IMR-90 (cell line): ENCODE results near the gene CCDC116.

Experiments used
- POLR2A ChIP-seq: IDR thresholded peaks from 2 replicates; pipeline ENCODE4 v1.6.1; 2012; ENCODE audit warnings: mild to moderate bottlenecking, low read depth, low read length
- RAD21 ChIP-seq: IDR thresholded peaks from 2 replicates; pipeline ENCODE4 v1.6.1; 2012; ENCODE audit warnings: low read length, improper control_type of control experiment
- TF ChIP-seq, protein P1 (sequence below): fragments of 150-350 bp; IDR thresholded peaks from 2 replicates; pipeline ENCODE4 v1.6.1; 2016; ENCODE audit warnings: low read depth, mild to moderate bottlenecking, low read length, moderate library complexity, borderline replicate concordance

DNA sequence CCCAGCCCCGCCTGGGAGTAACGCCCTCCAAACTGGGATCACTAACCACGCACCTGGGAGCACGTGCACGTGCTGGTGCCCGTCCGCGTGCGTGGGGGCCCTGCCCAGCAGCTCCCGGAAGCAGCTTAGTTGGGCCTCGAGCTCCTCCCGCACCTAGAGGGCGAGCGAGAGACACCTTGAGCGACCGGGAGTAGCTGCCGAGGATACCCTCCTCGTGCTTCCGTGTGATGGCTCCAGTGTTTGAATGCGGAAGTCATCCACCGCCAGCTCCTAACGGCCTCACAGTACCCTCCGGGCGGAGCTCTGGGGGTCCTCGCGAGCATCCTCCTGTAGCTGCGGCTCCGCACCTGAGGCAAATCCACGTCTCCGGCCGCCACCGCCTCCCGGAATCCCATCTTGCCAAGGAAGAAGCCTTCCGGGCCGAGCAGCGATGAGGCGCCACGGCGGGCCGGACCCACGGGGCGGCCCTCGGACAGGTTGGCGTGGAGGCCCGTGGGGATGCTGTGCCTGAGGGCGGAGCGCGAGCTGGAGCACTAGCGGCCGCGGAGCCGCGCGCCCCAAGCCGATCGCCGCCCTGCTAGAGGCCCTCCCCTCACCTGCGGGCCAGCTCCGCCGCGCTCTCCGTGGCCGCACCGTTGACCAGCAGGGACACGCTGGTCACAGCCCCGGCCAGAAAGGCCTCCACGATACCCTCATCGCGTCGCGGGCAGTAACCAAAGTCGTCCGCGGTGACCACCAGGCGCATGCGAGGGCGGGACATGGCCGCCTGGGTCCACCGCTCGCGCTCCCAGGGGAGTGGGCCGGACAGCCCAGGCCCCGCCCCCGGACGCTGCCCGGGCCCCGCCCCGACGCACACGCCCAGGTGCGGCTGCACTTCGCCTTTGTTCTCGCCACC is 3.1 kb upstream of the CCDC116 start, which contains the start of gene YDJC:
- no peak; the same call in 1 of the 2 replicates for TF ChIP-seq RAD21
- TF ChIP-seq, protein P1, sequence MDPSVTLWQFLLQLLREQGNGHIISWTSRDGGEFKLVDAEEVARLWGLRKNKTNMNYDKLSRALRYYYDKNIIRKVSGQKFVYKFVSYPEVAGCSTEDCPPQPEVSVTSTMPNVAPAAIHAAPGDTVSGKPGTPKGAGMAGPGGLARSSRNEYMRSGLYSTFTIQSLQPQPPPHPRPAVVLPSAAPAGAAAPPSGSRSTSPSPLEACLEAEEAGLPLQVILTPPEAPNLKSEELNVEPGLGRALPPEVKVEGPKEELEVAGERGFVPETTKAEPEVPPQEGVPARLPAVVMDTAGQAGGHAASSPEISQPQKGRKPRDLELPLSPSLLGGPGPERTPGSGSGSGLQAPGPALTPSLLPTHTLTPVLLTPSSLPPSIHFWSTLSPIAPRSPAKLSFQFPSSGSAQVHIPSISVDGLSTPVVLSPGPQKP: no peak
- peak; percentile 73 for TF ChIP-seq POLR2A
